ENCODE measurements around the gene BCL3. TPM values are rescaled to one million over a fixed set of nuclear protein-coding genes. Genes with fewer than 3 reads are reported as not detected.

Gene BCL3
- total and polyA plus RNA-seq, 2 donors = 2.9 to 62.9 TPM

Other genes with a start within 250 kb of the BCL3 start
- 11.6 TPM for gene ZNF180, start 248.2 kb upstream of the BCL3 start, total RNA-seq
- gene ZNF180, start 248.2 kb upstream of the BCL3 start, polyA plus RNA-seq = 8.3 TPM
- gene CEACAM20, start 219.0 kb upstream of the BCL3 start, total RNA-seq = 0.05 TPM
- gene CEACAM20, start 219.0 kb upstream of the BCL3 start, polyA plus RNA-seq = 0.05 TPM
- gene IGSF23, start 135.1 kb upstream of the BCL3 start, total RNA-seq = 0.05 TPM
- gene IGSF23, start 135.1 kb upstream of the BCL3 start, polyA plus RNA-seq = 0.14 TPM
- 5.6 TPM for gene PVR, start 104.8 kb upstream of the BCL3 start, total RNA-seq
- 7.8 TPM for gene PVR, start 104.8 kb upstream of the BCL3 start, polyA plus RNA-seq
- 0.28 TPM for gene CEACAM19, start 77.2 kb upstream of the BCL3 start, total RNA-seq
- gene CEACAM19, start 77.2 kb upstream of the BCL3 start, polyA plus RNA-seq = 3.5 TPM
- gene CEACAM16, start 49.6 kb upstream of the BCL3 start, total RNA-seq = 0.24 TPM
- gene CEACAM16, start 49.6 kb upstream of the BCL3 start, polyA plus RNA-seq = 0.09 TPM
- gene CBLC, start 29.2 kb downstream of the BCL3 start, total RNA-seq = 0.42 TPM
- 2.0 TPM for gene CBLC, start 29.2 kb downstream of the BCL3 start, polyA plus RNA-seq
- 11.2 TPM for gene BCAM, start 60.4 kb downstream of the BCL3 start, total RNA-seq
- 48.7 TPM for gene BCAM, start 60.4 kb downstream of the BCL3 start, polyA plus RNA-seq
- gene NECTIN2, start 97.6 kb downstream of the BCL3 start, total RNA-seq = 11.2 TPM
- 19.5 TPM for gene NECTIN2, start 97.6 kb downstream of the BCL3 start, polyA plus RNA-seq
- gene TOMM40, start 142.5 kb downstream of the BCL3 start, total RNA-seq = 36.7 TPM
- gene TOMM40, start 142.5 kb downstream of the BCL3 start, polyA plus RNA-seq = 25.6 TPM
- 130 TPM for gene APOE, start 157.1 kb downstream of the BCL3 start, total RNA-seq
- 334 TPM for gene APOE, start 157.1 kb downstream of the BCL3 start, polyA plus RNA-seq
- 85.6 TPM for gene APOC1, start 165.9 kb downstream of the BCL3 start, total RNA-seq
- gene APOC1, start 165.9 kb downstream of the BCL3 start, polyA plus RNA-seq = 249 TPM
- not detected for gene APOC4, start 193.5 kb downstream of the BCL3 start, total RNA-seq
- gene APOC4, start 193.5 kb downstream of the BCL3 start, polyA plus RNA-seq = 0.32 TPM
- 8.1 TPM for gene APOC2, start 197.3 kb downstream of the BCL3 start, total RNA-seq
- 12.6 TPM for gene APOC2, start 197.3 kb downstream of the BCL3 start, polyA plus RNA-seq
- 14.6 TPM for gene CLPTM1, start 206.7 kb downstream of the BCL3 start, total RNA-seq
- 36.8 TPM for gene CLPTM1, start 206.7 kb downstream of the BCL3 start, polyA plus RNA-seq

Measured in thymus (tissue), 2 donors.